ENCODE measurements around the gene GULP1. TPM values are rescaled to one million over a fixed set of nuclear protein-coding genes. Genes with fewer than 3 reads are reported as not detected.

Gene GULP1
- total RNA-seq, 1 donor from 2014 or later, result 57.2 TPM

- Histone ChIP-seq H3K27me3 (no peaks in the 10 kb centered on the region), H3K36me3 (no peaks in the 10 kb centered on the region), H3K4me3 (no peak overlapping the region), H3K9me3 (no peaks in the 10 kb centered on the region), H3K27ac (no peak overlapping the region), H3K4me1 (peaks cover 7% of the 10 kb centered on the region)
- intact Hi-C loops (cut with DNase I), result no loop called here
- no peak for DNase-seq (ENCODE audit: extremely low spot score in 2 of 2)
- TF ChIP-seq POLR2AphosphoS5 (IDR thresholded peaks at IDR 0.05; ENCODE audit: insufficient read depth in 1 of 2, low read depth in 1 of 2), result no peak
Observed at GRCh38 chr2:188497726-188498125, 206.1 kb downstream of the GULP1 start.

GRCh38 chr2:188503975-188504374, 212.3 kb downstream of the GULP1 start:
- Histone ChIP-seq H3K36me3 (no peaks in the 10 kb centered on the region), H3K27ac (no peak overlapping the region), H3K27me3 (no peaks in the 10 kb centered on the region), H3K4me1 (no peaks in the 10 kb centered on the region), H3K9me3 (no peaks in the 10 kb centered on the region), H3K4me3 (no peak overlapping the region)
- intact Hi-C loops (cut with DNase I), result no loop called here
- no peak for TF ChIP-seq POLR2A (IDR thresholded peaks at IDR 0.05)
- no peak for TF ChIP-seq POLR2AphosphoS5 (IDR thresholded peaks at IDR 0.05; ENCODE audit: insufficient read depth in 1 of 2, low read depth in 1 of 2)
- TF ChIP-seq CTCF (IDR thresholded peaks at IDR 0.05), result no peak
- DNase-seq (ENCODE audit: extremely low spot score in 2 of 2), result no peak

GRCh38 chr2:188506843-188507242, 215.2 kb downstream of the GULP1 start:
- intact Hi-C loops (cut with DNase I), result no loop called here
- Histone ChIP-seq H3K27ac (no peak overlapping the region), H3K9me3 (no peaks in the 10 kb centered on the region), H3K36me3 (no peaks in the 10 kb centered on the region), H3K4me3 (no peak overlapping the region), H3K4me1 (no peaks in the 10 kb centered on the region), H3K27me3 (no peaks in the 10 kb centered on the region)
- DNase-seq (ENCODE audit: extremely low spot score in 2 of 2), result no peak
- TF ChIP-seq POLR2A (IDR thresholded peaks at IDR 0.05) (no peak), CTCF (IDR thresholded peaks at IDR 0.05) (no peak), POLR2AphosphoS5 (IDR thresholded peaks at IDR 0.05; ENCODE audit: insufficient read depth in 1 of 2, low read depth in 1 of 2) (no peak)

GRCh38 chr2:188511346-188511745, 219.7 kb downstream of the GULP1 start:
- H3K27ac ChIP-seq, result no peak overlapping the region
- DNase-seq (ENCODE audit: extremely low spot score in 2 of 2), result no peak
- H3K4me3 ChIP-seq, result no peak overlapping the region
- TF ChIP-seq POLR2AphosphoS5 (IDR thresholded peaks at IDR 0.05; ENCODE audit: insufficient read depth in 1 of 2, low read depth in 1 of 2) (no peak), CTCF (IDR thresholded peaks at IDR 0.05) (no peak), POLR2A (IDR thresholded peaks at IDR 0.05) (no peak)
- intact Hi-C loops (cut with DNase I), result loop anchor here (10.0 kb wide), 1 partner anchor 927 kb away; no protein-coding TSS in a partner anchor
- no peaks in the 10 kb centered on the region for H3K36me3 ChIP-seq
- no peaks in the 10 kb centered on the region for H3K9me3 ChIP-seq
- no peaks in the 10 kb centered on the region for H3K4me1 ChIP-seq
- no peaks in the 10 kb centered on the region for H3K27me3 ChIP-seq

- H3K4me1 ChIP-seq, result no peaks in the 10 kb centered on the region
- no peaks in the 10 kb centered on the region for H3K36me3 ChIP-seq
- peak in 2 of 3 experiments; percentile 40 to 49 for TF ChIP-seq CTCF (IDR thresholded peaks at IDR 0.05)
- no peak for TF ChIP-seq POLR2A (IDR thresholded peaks at IDR 0.05)
- TF ChIP-seq POLR2AphosphoS5 (IDR thresholded peaks at IDR 0.05; ENCODE audit: insufficient read depth in 1 of 2, low read depth in 1 of 2), result no peak
- no peak overlapping the region for H3K27ac ChIP-seq
- DNase-seq (ENCODE audit: extremely low spot score in 2 of 2), result no peak
- no peaks in the 10 kb centered on the region for H3K27me3 ChIP-seq
- H3K4me3 ChIP-seq, result no peak overlapping the region
- no peaks in the 10 kb centered on the region for H3K9me3 ChIP-seq
- intact Hi-C loops (cut with DNase I), result loop anchor here (10.0 kb wide), 1 partner anchor 928 kb away; no protein-coding TSS in a partner anchor
Observed at GRCh38 chr2:188512456-188512855, 220.8 kb downstream of the GULP1 start.

Data from vagina (tissue), 2 donors.